Measurements from ENCODE around the gene CCDC188.
"Not testable (repeated sequence)": the region's sequence is repeated elsewhere in the genome, so short reads cannot be mapped to it uniquely, and the experiment has no call there.

Gene CCDC188

DNA sequence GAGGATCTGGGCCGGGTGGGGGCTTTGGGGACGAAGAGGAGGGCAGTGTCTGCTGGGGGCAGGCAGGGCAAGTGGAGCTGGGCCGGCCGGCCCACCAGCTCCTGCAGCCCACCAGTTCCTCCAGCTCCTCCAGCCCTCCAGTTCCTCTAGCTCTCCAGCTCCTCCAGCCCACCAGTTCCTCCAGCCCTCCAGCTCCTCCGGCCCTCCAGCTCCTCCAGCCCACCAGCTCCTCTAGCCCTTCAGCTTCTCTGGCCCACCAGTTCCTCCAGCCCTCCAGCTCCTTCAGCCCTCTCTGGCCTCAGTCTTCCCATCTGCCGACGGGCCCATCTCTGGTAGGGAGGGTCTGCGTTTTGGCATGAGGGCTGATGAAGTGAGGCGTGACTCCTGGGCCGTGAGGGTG lies 9.2 kb upstream of the CCDC188 start:
- CTCF ChIA-PET, result interaction anchor here (0.9 kb wide), 1 partner anchor 12 kb away, joined by 3 read pairs; no protein-coding TSS in a partner anchor
- TF ChIP-seq ARNT (IDR thresholded peaks at IDR 0.05), result no peak
- TF ChIP-seq FOXM1 (IDR thresholded peaks at IDR 0.05; ENCODE audit: borderline replicate concordance), result no peak
- TF ChIP-seq HDGF (IDR thresholded peaks at IDR 0.05; ENCODE audit: borderline replicate concordance), result no peak
- no peak for TF ChIP-seq CTBP1 (IDR thresholded peaks at IDR 0.05; ENCODE audit: borderline replicate concordance)
- no peak for TF ChIP-seq ELF4 (IDR thresholded peaks at IDR 0.05)
- no peak for TF ChIP-seq BHLHE40 (IDR thresholded peaks at IDR 0.05; ENCODE audit: borderline replicate concordance)
- no peak for DNase-seq (ENCODE audit: extremely low spot score)
- POLR2A ChIA-PET, result interaction anchor here (0.7 kb wide), 1 partner anchor 160 kb away, joined by 3 read pairs; the partner anchor contains the start of gene DGCR6L

DNA sequence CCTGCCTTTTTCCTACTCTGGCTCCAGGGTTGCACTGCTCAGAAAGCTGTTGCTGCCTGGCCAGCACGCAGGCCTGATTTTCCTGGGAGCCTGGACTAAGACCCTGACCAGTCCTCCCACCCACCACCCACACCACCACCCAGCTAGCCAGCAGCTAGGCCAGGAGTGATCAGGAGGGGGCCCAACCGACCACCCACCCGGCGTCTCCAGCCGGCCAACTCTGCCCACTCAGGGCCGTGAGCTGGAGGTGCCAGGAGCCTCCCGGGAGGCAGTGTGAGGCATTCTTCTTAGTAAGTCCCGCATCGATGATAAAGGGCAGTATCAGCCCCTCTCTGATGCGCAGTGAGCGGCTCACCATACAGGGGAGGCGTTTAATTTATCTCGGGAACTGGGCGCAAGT lies 8.7 kb upstream of the CCDC188 start:
- ChIA-PET CTCF (interaction anchor here (0.9 kb wide), 1 partner anchor 12 kb away, joined by 3 read pairs; no protein-coding TSS in a partner anchor), POLR2A (interaction anchor here (0.7 kb wide), 1 partner anchor 160 kb away, joined by 3 read pairs; the partner anchor contains the start of gene DGCR6L)
- not testable (repeated sequence) for DNase-seq (ENCODE audit: extremely low spot score)

DNA sequence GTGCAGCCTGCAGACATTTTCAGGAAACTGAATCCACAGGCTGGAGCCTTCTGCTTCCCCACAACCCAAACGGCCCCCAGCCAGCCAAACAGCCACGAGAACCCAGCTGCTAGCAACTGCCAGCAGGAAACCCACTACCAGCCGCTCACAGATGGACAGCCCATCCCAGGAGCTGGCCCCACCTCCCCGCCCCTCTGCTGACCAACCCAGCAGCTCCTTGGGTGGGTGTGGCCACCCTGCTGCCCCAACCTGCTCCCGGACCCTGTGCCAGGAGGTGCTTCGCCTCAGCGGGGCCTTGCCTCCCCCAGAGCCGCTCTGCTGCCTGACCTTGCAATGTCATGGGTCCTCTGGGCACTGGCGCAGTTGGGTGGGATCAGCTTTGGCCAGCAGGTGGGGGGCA lies 8.2 kb upstream of the CCDC188 start:
- TF ChIP-seq CTBP1 (IDR thresholded peaks at IDR 0.05; ENCODE audit: borderline replicate concordance), result no peak
- ChIA-PET CTCF (no interaction called here), POLR2A (interaction anchor here (0.7 kb wide), 1 partner anchor 161 kb away, joined by 3 read pairs; the partner anchor contains the start of gene DGCR6L)
- no peak for DNase-seq (ENCODE audit: extremely low spot score)

DNA sequence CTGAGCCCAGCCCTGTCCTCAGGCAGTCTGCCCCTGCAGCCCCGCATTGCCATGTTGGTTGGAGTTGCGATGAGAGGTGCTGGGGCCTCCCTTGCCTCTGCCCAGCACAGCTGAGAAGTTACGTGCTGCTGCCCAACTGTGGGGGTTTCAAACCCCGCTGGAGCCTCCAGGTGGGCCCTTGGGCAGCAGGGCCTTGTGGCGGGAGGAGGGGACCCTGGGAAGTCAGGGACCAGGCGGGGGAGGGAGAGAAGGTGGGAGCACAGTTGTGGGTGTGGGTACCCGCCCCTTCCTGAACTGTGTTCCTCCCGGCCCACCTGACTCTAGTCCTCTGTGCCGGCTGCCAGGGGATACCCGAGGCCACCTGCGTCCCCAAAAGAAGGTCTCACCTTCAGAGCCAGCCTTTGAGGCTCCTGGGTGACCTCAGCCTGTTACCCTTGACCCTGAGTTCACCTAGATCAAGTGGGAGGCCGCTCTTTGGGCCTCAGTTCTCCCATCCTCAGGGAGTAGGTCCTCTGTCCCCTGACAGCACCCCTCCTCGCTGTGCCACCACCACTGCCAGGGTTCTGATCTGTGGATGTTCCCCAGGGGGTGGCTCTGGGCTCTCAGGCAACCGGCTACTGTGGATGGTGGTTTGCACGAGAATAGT lies 7.7 kb upstream of the CCDC188 start:
- TF ChIP-seq SP1 (IDR thresholded peaks at IDR 0.05) (no peak), ELF4 (IDR thresholded peaks at IDR 0.05) (no peak), L3MBTL2 (conservative IDR thresholded peaks at IDR 0.05) (no peak), FOXK2 (IDR thresholded peaks at IDR 0.05) (no peak), NFRKB (IDR thresholded peaks at IDR 0.05) (no peak), ARNT (IDR thresholded peaks at IDR 0.05) (no peak), BHLHE40 (IDR thresholded peaks at IDR 0.05; ENCODE audit: borderline replicate concordance) (no peak), TARDBP (IDR thresholded peaks at IDR 0.05) (no peak), FOXA1 (IDR thresholded peaks at IDR 0.05) (no peak), SUZ12 (IDR thresholded peaks at IDR 0.05) (no peak), FOXM1 (IDR thresholded peaks at IDR 0.05; ENCODE audit: borderline replicate concordance) (no peak), LEF1 (IDR thresholded peaks at IDR 0.05; ENCODE audit: borderline replicate concordance) (no peak), HDGF (IDR thresholded peaks at IDR 0.05; ENCODE audit: borderline replicate concordance) (no peak), ZNF384 (IDR thresholded peaks at IDR 0.05) (no peak), CTBP1 (IDR thresholded peaks at IDR 0.05; ENCODE audit: borderline replicate concordance) (no peak)
- TF ChIP-seq, protein P1, sequence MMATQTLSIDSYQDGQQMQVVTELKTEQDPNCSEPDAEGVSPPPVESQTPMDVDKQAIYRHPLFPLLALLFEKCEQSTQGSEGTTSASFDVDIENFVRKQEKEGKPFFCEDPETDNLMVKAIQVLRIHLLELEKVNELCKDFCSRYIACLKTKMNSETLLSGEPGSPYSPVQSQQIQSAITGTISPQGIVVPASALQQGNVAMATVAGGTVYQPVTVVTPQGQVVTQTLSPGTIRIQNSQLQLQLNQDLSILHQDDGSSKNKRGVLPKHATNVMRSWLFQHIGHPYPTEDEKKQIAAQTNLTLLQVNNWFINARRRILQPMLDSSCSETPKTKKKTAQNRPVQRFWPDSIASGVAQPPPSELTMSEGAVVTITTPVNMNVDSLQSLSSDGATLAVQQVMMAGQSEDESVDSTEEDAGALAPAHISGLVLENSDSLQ (IDR thresholded peaks at IDR 0.05), result no peak
- ChIA-PET POLR2A (no interaction called here), CTCF (interaction anchor here (2.0 kb wide), 1 partner anchor 79 kb away, joined by 27 read pairs; no protein-coding TSS in a partner anchor)
- DNase-seq (ENCODE audit: extremely low spot score), result no peak

DNA sequence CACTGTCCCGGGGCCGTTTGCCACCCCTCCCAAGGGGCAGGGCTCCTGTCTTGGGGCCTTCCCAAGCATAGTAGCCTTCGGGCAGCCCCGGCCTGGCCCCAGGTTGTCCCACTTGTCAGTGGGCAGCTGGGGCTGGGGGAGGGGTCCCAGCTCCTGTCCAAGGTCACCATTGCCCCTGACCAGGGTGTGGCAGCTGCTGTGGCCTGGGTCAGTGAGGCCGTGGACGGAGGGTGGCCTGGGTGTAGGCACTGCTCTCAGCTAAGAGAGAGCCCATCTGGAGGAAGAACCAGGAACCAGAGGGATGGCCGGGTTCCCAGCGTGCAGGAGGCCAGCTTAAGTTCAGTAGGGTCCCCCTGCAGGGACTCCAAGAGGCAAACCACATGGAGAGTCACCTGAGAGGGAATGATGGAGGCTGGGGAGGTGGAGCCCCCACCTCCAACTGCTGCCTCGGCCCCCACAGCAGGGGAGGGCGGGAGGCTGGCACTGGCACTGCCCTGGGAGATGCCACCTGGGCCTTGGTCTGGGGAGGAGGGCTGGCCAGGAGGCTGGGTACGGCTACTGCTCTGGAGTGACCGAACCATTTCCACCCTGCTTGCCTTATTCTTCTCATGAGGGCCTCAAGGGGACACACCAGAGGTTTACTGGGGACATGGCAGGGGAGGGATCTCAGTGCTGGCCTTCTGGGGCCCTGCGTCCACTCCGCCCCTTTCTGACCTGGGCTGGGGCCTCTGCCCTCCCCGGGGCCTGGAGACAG lies 6.8 kb upstream of the CCDC188 start:
- ChIA-PET CTCF (interaction anchor here (0.5 to 2.0 kb wide), 8 partner anchors 34 to 827 kb away, joined by 3 to 27 read pairs (median 4); no protein-coding TSS in a partner anchor), POLR2A (interaction anchor here (0.7 to 1.1 kb wide), 2 partner anchors 81 to 162 kb away, joined by 3 to 7 read pairs; partner anchors contain the start of gene DGCR6L)
- DNase-seq (ENCODE audit: extremely low spot score), result no peak
- no peak for TF ChIP-seq BHLHE40 (IDR thresholded peaks at IDR 0.05; ENCODE audit: borderline replicate concordance)
- no peak for TF ChIP-seq TARDBP (IDR thresholded peaks at IDR 0.05)
- TF ChIP-seq SP1 (IDR thresholded peaks at IDR 0.05), result no peak

DNA sequence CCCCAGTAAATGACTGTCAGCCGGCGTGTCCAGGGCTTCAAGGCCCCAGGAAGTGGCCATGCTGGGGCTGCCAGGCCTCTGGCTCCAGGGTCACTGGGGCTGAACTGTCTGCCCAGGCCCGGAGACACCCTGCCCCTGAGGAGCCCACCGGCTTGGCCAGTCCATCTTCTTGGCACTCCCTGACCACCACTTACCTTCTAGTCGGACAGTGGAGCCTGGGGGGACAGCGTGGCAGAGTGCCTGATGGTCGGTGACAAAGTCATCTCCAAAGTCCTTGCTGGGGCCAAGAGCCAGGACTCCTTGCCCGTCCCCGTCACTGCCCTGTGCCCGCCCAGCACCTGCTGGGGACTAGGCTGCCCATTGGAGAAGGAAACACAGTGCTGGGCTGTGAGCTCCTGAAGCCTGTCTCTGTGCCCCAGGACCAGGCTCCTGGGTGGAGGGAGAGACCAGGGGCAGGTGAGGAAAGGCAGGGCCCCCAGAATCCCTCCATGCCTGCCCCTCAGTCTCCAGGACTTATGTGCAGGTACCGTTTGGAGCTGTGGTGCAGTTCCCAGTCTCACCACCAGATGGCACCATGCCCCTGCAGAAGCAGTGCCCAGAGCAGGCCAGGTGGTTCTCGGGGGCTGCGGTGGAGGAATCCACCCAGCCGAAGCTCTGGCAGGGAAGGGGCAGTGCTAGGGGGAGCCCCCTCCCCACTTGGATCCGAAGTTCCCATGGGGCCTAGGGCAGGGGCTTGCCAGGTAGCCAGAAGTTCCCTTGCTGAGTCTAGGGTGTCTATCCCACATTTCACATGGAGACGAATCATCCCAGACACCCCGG lies 6.0 kb upstream of the CCDC188 start:
- ChIA-PET CTCF (interaction anchor here (0.5 to 2.0 kb wide), 8 partner anchors 35 to 828 kb away, joined by 3 to 27 read pairs (median 4); no protein-coding TSS in a partner anchor), POLR2A (interaction anchor here (0.7 to 1.1 kb wide), 2 partner anchors 82 to 163 kb away, joined by 3 to 7 read pairs; partner anchors contain the start of gene DGCR6L)
- DNase-seq (ENCODE audit: extremely low spot score), result peak; percentile 94
- TF ChIP-seq ARNT (IDR thresholded peaks at IDR 0.05) (0 out of 2 replicates have a peak, but pooled peaks have one; percentile 26), SUZ12 (IDR thresholded peaks at IDR 0.05) (no peak)

DNA sequence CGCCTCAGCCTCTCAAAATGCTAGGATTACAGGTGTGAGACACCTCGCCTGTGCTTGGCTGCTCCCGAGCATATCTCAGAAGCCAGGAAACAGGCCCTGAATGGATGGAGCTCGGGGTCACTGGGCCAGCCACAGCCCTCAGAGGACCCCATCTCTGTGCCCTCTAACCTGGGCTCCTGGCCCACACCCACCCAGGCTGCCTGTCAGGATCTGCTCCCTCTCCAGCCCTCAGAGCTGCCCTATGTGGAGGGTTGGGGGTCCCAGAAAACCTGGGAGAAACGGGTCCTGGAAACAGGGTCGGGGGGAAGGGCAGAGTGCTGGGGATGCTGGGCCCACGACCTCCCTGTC lies 5.2 kb upstream of the CCDC188 start:
- no peak for DNase-seq (ENCODE audit: extremely low spot score)
- POLR2A ChIA-PET, result no interaction called here
- CTCF ChIA-PET, result interaction anchor here (0.7 kb wide), 1 partner anchor 80 kb away, joined by 3 read pairs; no protein-coding TSS in a partner anchor
- TF ChIP-seq FOXM1 (IDR thresholded peaks at IDR 0.05; ENCODE audit: borderline replicate concordance), result no peak
- no peak for TF ChIP-seq FOXK2 (IDR thresholded peaks at IDR 0.05)
- TF ChIP-seq FOXA1 (IDR thresholded peaks at IDR 0.05), result no peak
- TF ChIP-seq LEF1 (IDR thresholded peaks at IDR 0.05; ENCODE audit: borderline replicate concordance), result no peak
- no peak for TF ChIP-seq ZNF384 (IDR thresholded peaks at IDR 0.05)
- no peak for TF ChIP-seq HDGF (IDR thresholded peaks at IDR 0.05; ENCODE audit: borderline replicate concordance)
- TF ChIP-seq CTBP1 (IDR thresholded peaks at IDR 0.05; ENCODE audit: borderline replicate concordance), result no peak
- no peak for TF ChIP-seq ARNT (IDR thresholded peaks at IDR 0.05)
- no peak for TF ChIP-seq L3MBTL2 (conservative IDR thresholded peaks at IDR 0.05)
- TF ChIP-seq TARDBP (IDR thresholded peaks at IDR 0.05), result no peak
- no peak for TF ChIP-seq SP1 (IDR thresholded peaks at IDR 0.05)
- no peak for TF ChIP-seq BHLHE40 (IDR thresholded peaks at IDR 0.05; ENCODE audit: borderline replicate concordance)
- TF ChIP-seq ELF4 (IDR thresholded peaks at IDR 0.05), result no peak
- TF ChIP-seq SUZ12 (IDR thresholded peaks at IDR 0.05), result no peak
